ENCODE data around the gene UBL3.

Gene UBL3

GRCh38 chr13:29754473-29754806 lies 96.0 kb downstream of the UBL3 start:
- DNase-seq: no peak

GRCh38 chr13:29753618-29754472 lies 96.6 kb downstream of the UBL3 start:
- DNase-seq: no peak

GRCh38 chr13:29752175-29752574 lies 98.2 kb downstream of the UBL3 start:
- no peak for DNase-seq

GRCh38 chr13:29750183-29750530 lies 100.3 kb downstream of the UBL3 start:
- DNase-seq: no peak

- no peak for DNase-seq
Measured at GRCh38 chr13:29749401-29750182, 100.8 kb downstream of the UBL3 start.

GRCh38 chr13:29748097-29748496 lies 102.3 kb downstream of the UBL3 start:
- no peak for DNase-seq

- DNase-seq: no peak
Measured at GRCh38 chr13:29746148-29746677, 104.2 kb downstream of the UBL3 start.

GRCh38 chr13:29745704-29746103 lies 104.7 kb downstream of the UBL3 start:
- no peak for DNase-seq

GRCh38 chr13:29743201-29743786 lies 107.1 kb downstream of the UBL3 start:
- no peak for DNase-seq

GRCh38 chr13:29740961-29741360 lies 109.5 kb downstream of the UBL3 start:
- no peak for DNase-seq

GRCh38 chr13:29737061-29737460 lies 113.4 kb downstream of the UBL3 start:
- DNase-seq: no peak

- no peak for DNase-seq
Measured at GRCh38 chr13:29733147-29733611, 117.2 kb downstream of the UBL3 start.

- DNase-seq: no peak
Measured at GRCh38 chr13:29730253-29730652, 120.2 kb downstream of the UBL3 start.

GRCh38 chr13:29722415-29722814 lies 128.0 kb downstream of the UBL3 start:
- no peak for DNase-seq

- no peak for DNase-seq
Measured at GRCh38 chr13:29721766-29722165, 128.7 kb downstream of the UBL3 start.

- DNase-seq: no peak
Measured at GRCh38 chr13:29718694-29719093, 131.7 kb downstream of the UBL3 start.

- DNase-seq: no peak
Measured at GRCh38 chr13:29716493-29716892, 133.9 kb downstream of the UBL3 start.

All from CD4-positive, alpha-beta T cell treated with Interferon alpha-2 for 1 hour (primary cell).